Endothelial cell (in vitro differentiated cells): Measurements from ENCODE around the gene SPINT2. TPM values are rescaled to one million over a fixed set of nuclear protein-coding genes. Genes with fewer than 3 reads are reported as not detected.
"Not testable (repeated sequence)": the region's sequence is repeated elsewhere in the genome, so short reads cannot be mapped to it uniquely, and the experiment has no call there.

ENCODE experiments used
- DNase-seq: peaks from one replicate; pipeline ENCODE4 v3.0.0; 2021; ENCODE audit warnings: low spot score
- H3K27ac Mint-ChIP-seq: one replicate; pipeline ENCODE4 v1.8.0; 2021; ENCODE audit warnings: mixed read lengths, inconsistent platforms; ENCODE audit not compliant: unreplicated experiment
- H3K27me3 Mint-ChIP-seq: one replicate; pipeline ENCODE4 v1.8.0; 2021; ENCODE audit warnings: mild to moderate bottlenecking, moderate library complexity, mixed read lengths, inconsistent platforms; ENCODE audit not compliant: unreplicated experiment
- H3K36me3 Mint-ChIP-seq: one replicate; pipeline ENCODE4 v1.8.0; 2021; ENCODE audit warnings: mild to moderate bottlenecking, low read depth, mixed read lengths, inconsistent platforms; ENCODE audit not compliant: unreplicated experiment
- H3K4me1 Mint-ChIP-seq: one replicate; pipeline ENCODE4 v1.8.0; 2021; ENCODE audit warnings: mild to moderate bottlenecking, mixed read lengths, inconsistent platforms; ENCODE audit not compliant: unreplicated experiment
- H3K4me3 Mint-ChIP-seq: one replicate; pipeline ENCODE4 v1.8.0; 2021; ENCODE audit warnings: mild to moderate bottlenecking, mixed read lengths, inconsistent platforms; ENCODE audit not compliant: unreplicated experiment
- H3K9me3 Mint-ChIP-seq: one replicate; pipeline ENCODE4 v1.8.0; 2021; ENCODE audit warnings: mixed read lengths, inconsistent platforms; ENCODE audit not compliant: unreplicated experiment
- total RNA-seq: library from RNA; stranded (reverse); fragmentation: NEBNext Ultra II Directional; extraction: Animal tissue kit (Norgen Biotek cat#: 25700); gene quantifications from one replicate; pipeline ENCODE4 v1.2.1, GENCODE V29; 2021; ENCODE audit not compliant: unreplicated experiment
- TF ChIP-seq, protein P1 (sequence below): fragments of 200-600 bp; sonication (generic); IDR thresholded peaks from one replicate; pipeline ENCODE4 v1.5.0; 2021; ENCODE audit warnings: antibody characterized with exemption; ENCODE audit not compliant: unreplicated experiment

Gene SPINT2
- total RNA-seq, 1 donor from 2014 or later, result 93.4 TPM

DNA sequence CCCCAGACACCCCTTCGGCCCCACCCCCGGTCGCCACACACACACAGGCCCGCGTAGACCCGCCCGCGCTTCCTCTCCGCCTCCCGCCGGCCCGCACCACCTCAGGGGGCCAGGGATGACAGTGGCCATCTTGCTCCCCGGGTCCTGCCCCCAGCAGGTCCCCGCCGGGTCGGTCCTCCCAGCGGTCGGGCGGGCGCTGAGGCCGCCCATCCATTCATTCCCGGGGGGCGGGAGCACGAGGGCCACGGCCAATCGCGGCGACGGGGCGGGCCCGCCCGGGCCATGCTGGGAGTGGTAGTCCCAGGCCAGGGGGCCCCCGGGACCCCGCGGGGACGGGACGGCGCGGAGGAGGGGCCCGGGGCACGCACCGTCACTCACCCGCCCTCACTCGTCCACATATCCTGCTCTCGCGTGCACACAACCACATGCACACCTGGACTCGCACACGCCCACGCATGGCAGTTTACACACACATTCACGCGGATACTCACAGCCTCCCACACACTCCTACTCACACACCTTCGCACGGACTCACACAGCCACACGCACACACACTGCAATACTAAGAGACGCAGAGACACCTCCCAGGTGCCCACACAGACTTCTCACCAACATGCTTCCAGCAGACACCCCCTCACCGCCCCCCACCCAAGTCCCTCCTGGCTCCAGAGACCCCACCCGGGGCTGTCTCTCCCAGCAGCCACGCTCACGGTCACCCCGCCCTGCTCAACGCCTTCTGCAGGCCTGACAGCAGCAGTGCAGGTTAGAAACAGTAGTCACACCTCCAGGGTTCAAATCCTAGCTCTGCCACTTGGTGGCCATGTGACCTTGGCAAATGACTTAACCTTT, 40.1 kb upstream of the SPINT2 start, which contains the start of gene DPF1:
DPF1 (minus strand) TSS at position 209 of the 849 bp plus-strand sequence; CDS start at position 129, 80 bp downstream.
- peak; percentile 93 for DNase-seq
- Mint-ChIP-seq H3K4me1 (peaks cover 15% of the 10 kb centered on the region), H3K4me3 (peak within 1 kb of the TSS; percentile 96), H3K27ac (peak within 1 kb of the TSS; percentile 14), H3K9me3 (no peaks in the 10 kb centered on the region), H3K36me3 (peaks cover 17% of the 10 kb centered on the region), H3K27me3 (peaks cover 18% of the 10 kb centered on the region)
- TF ChIP-seq, protein P1, sequence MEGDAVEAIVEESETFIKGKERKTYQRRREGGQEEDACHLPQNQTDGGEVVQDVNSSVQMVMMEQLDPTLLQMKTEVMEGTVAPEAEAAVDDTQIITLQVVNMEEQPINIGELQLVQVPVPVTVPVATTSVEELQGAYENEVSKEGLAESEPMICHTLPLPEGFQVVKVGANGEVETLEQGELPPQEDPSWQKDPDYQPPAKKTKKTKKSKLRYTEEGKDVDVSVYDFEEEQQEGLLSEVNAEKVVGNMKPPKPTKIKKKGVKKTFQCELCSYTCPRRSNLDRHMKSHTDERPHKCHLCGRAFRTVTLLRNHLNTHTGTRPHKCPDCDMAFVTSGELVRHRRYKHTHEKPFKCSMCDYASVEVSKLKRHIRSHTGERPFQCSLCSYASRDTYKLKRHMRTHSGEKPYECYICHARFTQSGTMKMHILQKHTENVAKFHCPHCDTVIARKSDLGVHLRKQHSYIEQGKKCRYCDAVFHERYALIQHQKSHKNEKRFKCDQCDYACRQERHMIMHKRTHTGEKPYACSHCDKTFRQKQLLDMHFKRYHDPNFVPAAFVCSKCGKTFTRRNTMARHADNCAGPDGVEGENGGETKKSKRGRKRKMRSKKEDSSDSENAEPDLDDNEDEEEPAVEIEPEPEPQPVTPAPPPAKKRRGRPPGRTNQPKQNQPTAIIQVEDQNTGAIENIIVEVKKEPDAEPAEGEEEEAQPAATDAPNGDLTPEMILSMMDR, result peak; percentile 51

DNA sequence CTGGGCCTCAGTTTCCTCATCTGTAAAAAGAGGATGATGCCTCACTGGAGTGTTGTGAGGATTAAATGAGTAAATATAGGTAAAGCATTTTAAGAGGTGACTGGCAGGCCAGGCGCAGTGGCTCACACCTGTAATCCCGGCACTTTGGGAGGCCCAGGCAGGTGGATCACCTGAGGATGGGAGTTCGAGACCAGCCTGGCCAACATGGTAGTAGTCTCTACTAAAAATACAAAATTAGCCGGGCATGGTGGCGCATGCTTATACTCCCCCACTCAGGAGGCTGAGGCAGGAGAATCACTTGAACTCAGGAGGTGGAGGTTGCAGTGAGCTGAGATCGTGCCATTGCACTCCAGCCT, 39.5 kb upstream of the SPINT2 start:
- H3K27ac Mint-ChIP-seq, DNase-seq, H3K9me3 Mint-ChIP-seq: not testable (repeated sequence)
- H3K4me1 Mint-ChIP-seq, result peaks cover 15% of the 10 kb centered on the region
- peaks cover 19% of the 10 kb centered on the region for H3K27me3 Mint-ChIP-seq
- H3K4me3 Mint-ChIP-seq, result peak overlapping the region; percentile 96
- H3K36me3 Mint-ChIP-seq, result peaks cover 17% of the 10 kb centered on the region

DNA sequence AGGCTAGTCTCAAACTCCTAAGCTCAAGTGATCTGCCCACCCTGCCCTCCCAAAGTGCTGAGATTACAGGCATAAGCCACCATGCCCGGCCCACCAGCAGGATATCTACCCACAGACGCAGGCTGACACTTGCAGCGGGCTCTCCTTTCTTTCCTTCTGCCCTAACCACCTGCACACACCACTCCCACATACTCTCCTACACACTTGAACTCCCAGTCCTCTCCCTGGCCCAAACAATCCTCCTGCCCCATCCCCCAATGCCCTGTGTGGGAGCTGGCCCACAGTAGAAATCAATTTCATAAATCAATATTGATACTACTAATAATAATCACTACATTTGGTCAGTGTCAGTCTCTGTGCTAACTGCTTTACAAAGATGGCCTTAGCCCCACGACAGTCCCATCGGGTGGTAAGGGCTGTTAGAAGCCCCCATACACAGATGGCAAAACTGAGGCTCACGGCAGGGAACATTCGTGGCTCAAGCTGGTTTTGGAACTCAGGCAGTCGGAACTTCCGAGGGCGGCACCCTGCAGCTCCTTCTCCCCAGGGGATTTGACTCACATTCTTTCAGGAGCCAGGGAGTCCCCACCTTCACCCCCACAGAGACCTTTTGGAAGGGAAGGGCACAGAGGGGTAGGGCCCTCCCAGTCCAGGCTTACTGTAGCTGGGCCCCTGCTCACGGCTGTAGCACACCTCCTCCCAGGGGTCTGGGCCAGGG, 36.9 kb upstream of the SPINT2 start:
- Mint-ChIP-seq H3K36me3 (peaks cover 10% of the 10 kb centered on the region), H3K27me3 (peaks cover 22% of the 10 kb centered on the region), H3K9me3 (no peaks in the 10 kb centered on the region), H3K4me1 (peaks cover 15% of the 10 kb centered on the region), H3K4me3 (peak overlapping the region; percentile 31), H3K27ac (no peak overlapping the region)
- TF ChIP-seq, protein P1, result no peak
- DNase-seq, result no peak

GRCh38 chr19:38228005-38228377, 36.4 kb upstream of the SPINT2 start:
- H3K36me3 Mint-ChIP-seq, result peaks cover 10% of the 10 kb centered on the region
- H3K27me3 Mint-ChIP-seq, result peaks cover 22% of the 10 kb centered on the region
- H3K4me3 Mint-ChIP-seq, result no peak overlapping the region
- TF ChIP-seq, protein P1, result no peak
- no peak overlapping the region for H3K27ac Mint-ChIP-seq
- DNase-seq, result no peak
- peaks cover 15% of the 10 kb centered on the region for H3K4me1 Mint-ChIP-seq
- no peaks in the 10 kb centered on the region for H3K9me3 Mint-ChIP-seq

DNA sequence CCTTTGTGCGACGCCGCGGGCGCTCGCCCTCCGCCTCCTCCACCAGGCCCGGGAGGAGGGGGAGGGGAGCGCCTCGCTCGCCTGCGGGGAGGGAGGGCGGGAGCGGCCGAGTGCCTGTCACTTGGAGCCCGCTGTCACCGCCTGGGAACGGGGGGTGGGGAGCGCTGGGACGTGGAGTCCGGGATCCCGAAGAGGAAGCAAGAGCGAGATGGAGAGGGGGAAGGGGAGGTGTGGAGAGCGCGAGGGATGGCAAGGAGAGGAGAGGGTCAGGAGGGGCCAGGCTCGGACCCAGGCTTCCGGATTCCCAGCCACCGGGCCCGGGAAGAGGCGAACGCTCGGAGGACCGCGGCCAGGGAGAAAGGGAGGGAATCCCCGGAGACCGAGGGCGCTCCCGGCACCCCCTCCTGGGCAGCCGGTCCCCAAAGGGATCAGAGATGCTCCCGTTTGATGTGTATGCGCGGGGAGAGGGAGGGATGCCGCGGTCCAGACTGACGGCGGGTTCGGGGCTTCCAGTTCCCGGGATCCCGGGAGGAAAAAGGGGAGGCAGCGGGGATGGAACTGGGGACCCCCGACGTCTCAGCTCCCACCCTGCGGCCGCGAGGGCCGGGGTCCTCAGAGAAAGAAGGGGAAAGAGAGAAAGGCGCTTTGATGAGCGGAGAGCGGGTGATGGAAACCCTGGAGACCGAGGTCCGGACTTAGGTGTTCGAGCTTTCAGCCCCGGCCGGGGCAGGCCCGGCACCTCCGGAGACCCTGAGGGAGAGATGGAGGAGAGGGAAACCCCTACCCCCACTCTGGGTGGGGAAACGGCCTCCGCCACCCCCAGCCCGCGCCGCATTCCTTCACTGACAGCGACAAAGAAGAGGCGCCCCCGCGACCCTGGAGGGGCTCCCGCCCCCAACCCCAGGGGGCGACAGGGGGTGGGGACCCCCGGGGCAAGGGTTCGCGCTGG, 35.6 kb upstream of the SPINT2 start:
- TF ChIP-seq, protein P1, result no peak
- Mint-ChIP-seq H3K4me3 (no peak overlapping the region), H3K27ac (no peak overlapping the region), H3K9me3 (no peaks in the 10 kb centered on the region), H3K36me3 (peaks cover 4% of the 10 kb centered on the region), H3K27me3 (peaks cover 16% of the 10 kb centered on the region), H3K4me1 (peaks cover 10% of the 10 kb centered on the region)
- DNase-seq, result no peak
